GM12892 (cell line): ENCODE measurements around the gene UPB1.

Source experiments
- POLR2A ChIP-seq: IDR thresholded peaks from 2 replicates; pipeline ENCODE4 v1.6.1; 2011; ENCODE audit warnings: low read depth, low read length, control low read depth
- POLR2AphosphoS5 ChIP-seq: IDR thresholded peaks from 2 replicates; pipeline ENCODE4 v1.6.1; 2011; ENCODE audit warnings: low read depth, low read length, control low read depth

- TF ChIP-seq POLR2AphosphoS5 (no peak), POLR2A (no peak)
Observed at GRCh38 chr22:24550902-24551435, 55.8 kb downstream of the UPB1 start.
